K562 (cell line): ENCODE measurements around the gene COL16A1. TPM values are rescaled to one million over a fixed set of nuclear protein-coding genes. Genes with fewer than 3 reads are reported as not detected.

Source experiments
- ATAC-seq: fragments of 200-7000 bp; cut with Tn5 transposase; 3 replicates; pipeline ENCODE4 v1.9.1; 2020; ENCODE audit warnings: moderate library complexity
- BruUV-seq: library from RNA; stranded (reverse); fragments of 400-500 nt; replicated peaks from 2 replicates; lab custom pipeline; 2021; lab: Mats Ljungman, UMichigan
- CTCF ChIA-PET: fragments of 300-600 bp; formaldehyde crosslinking; extraction: SDS; loops from one replicate; lab custom pipeline; 2021; ENCODE audit warnings: low intra/inter-chr PET ratio; lab: Yijun Ruan, JAX
- POLR2A ChIA-PET: fragments of 300-600, 350-650 bp; sonication (Branson Sonifier 250); formaldehyde crosslinking; extraction: SDS; loops from one replicate; lab custom pipeline; 2021; ENCODE audit warnings: antibody characterized with exemption, inconsistent platforms; lab: Yijun Ruan, JAX
- DNase-seq, 4 experiments: peaks; one replicate each; pipeline versions ENCODE4 v3.0.0 to v3.0.0-alpha.2; 2011 to 2018; ENCODE audit warnings: low spot score in 3 of 4, mixed read lengths in 3 of 4; ENCODE audit errors: extremely low read depth in 1 of 4
- FAIRE-seq: peaks from 2 replicates; lab custom pipeline; 2011; peaks lifted over from hg19 to GRCh38; lab: Jason Lieb, UNC
- H2AFZ ChIP-seq: 2 replicates; pipeline ENCODE4 v1.6.0; 2011; ENCODE audit warnings: low read depth, low read length, control low read depth, inconsistent platforms
- H3K27ac ChIP-seq: fragments of 200-600 bp; 3 replicates; pipeline ENCODE4 v1.8.0; 2011; ENCODE audit warnings: low read depth, mild to moderate bottlenecking, control low read depth, inconsistent platforms, low read length, moderate library complexity, mixed read lengths; ENCODE audit errors: extremely low read depth
- H3K27me3 ChIP-seq, 2 experiments: fragments of 300-600 bp in 1 of 2; 2 replicates in 1 of 2; 3 replicates in 1 of 2; pipeline versions ENCODE4 v1.6.0 to v1.8.0; 2011; ENCODE audit warnings: inconsistent platforms in 2 of 2, low read length in 2 of 2, mild to moderate bottlenecking in 1 of 2, mixed read lengths in 1 of 2, moderate library complexity in 1 of 2; ENCODE audit not compliant: control insufficient read depth in 2 of 2, insufficient read depth in 2 of 2
- H3K36me3 ChIP-seq: fragments of 300-600 bp; 3 replicates; pipeline ENCODE4 v1.8.0; 2011; ENCODE audit warnings: mild to moderate bottlenecking, low read length, inconsistent platforms; ENCODE audit not compliant: control insufficient read depth, insufficient read depth
- H3K4me1 ChIP-seq, 2 experiments: fragments of 200-600 bp in 1 of 2; replicated peaks in 1 of 2; 2 replicates in 1 of 2; 3 replicates in 1 of 2; pipeline versions ENCODE4 v1.5.1 to v1.8.0; 2011; ENCODE audit warnings: inconsistent platforms in 2 of 2, low read length in 2 of 2, mild to moderate bottlenecking in 1 of 2, mixed read lengths in 1 of 2, moderate library complexity in 1 of 2; ENCODE audit not compliant: control insufficient read depth in 2 of 2, insufficient read depth in 2 of 2
- H3K4me2 ChIP-seq: 2 replicates; pipeline ENCODE4 v1.6.1; 2011; ENCODE audit warnings: low read length, control low read depth, inconsistent platforms, mixed read lengths; ENCODE audit not compliant: insufficient read depth
- H3K4me3 ChIP-seq: fragments of 200-600 bp; sonication (generic), shearing (Covaris generic); 2 replicates; pipeline ENCODE4 v1.5.1; 2016; ENCODE audit warnings: control low read depth, inconsistent platforms
- H3K79me2 ChIP-seq: fragments of 200-600 bp; 3 replicates; pipeline ENCODE4 v1.8.0; 2011; ENCODE audit warnings: low read length, inconsistent platforms; ENCODE audit not compliant: control insufficient read depth, insufficient read depth
- H3K9ac ChIP-seq, 2 experiments: 2 replicates each; pipeline versions ENCODE4 v1.6.0 to v1.6.1; 2011; ENCODE audit warnings: low read depth in 2 of 2, low read length in 2 of 2, control low read depth in 1 of 2, inconsistent platforms in 1 of 2, mild to moderate bottlenecking in 1 of 2, mixed read lengths in 1 of 2; ENCODE audit not compliant: insufficient read depth in 1 of 2
- H3K9me1 ChIP-seq: one replicate; pipeline ENCODE4 v1.6.0; 2011; ENCODE audit warnings: inconsistent platforms, mild to moderate bottlenecking, low read length, moderate library complexity; ENCODE audit not compliant: control insufficient read depth, insufficient read depth
- H3K9me3 ChIP-seq: replicated peaks from 2 replicates; pipeline ENCODE4 v1.5.1; 2011; ENCODE audit warnings: low read depth, low read length, inconsistent platforms; ENCODE audit not compliant: control insufficient read depth, insufficient read depth
- H4K20me1 ChIP-seq: replicated peaks from 2 replicates; pipeline ENCODE4 v1.6.1; 2011; ENCODE audit warnings: low read length, inconsistent platforms, mixed read lengths; ENCODE audit not compliant: control insufficient read depth, insufficient read depth
- EP300 ChIP-seq: IDR thresholded peaks from 2 replicates; pipeline ENCODE4 v1.6.1; 2012; ENCODE audit warnings: low read length, improper control_type of control experiment
- MIER1 ChIP-seq: fragments of 450-650 bp; IDR thresholded peaks from 2 replicates; pipeline ENCODE4 v1.6.1; 2016; ENCODE audit warnings: antibody characterized with exemption, mild to moderate bottlenecking, low read depth
- STAG1 ChIP-seq: sonication (generic); formaldehyde crosslinking; IDR thresholded peaks from 2 replicates; pipeline ENCODE4 v1.5.0; 2020; ENCODE audit warnings: missing genetic modification reagents, borderline replicate concordance
- WGBS: fragments of 100-300 bp; shearing (Covaris generic); methylation state at CpG from one replicate; pipeline ENCODE4 v1.1.6; 2016; ENCODE audit warnings: low coverage, mixed read lengths; ENCODE audit not compliant: insufficient coverage; ENCODE audit errors: missing lambda C conversion rate; 5-methylcytosine and 5-hydroxymethylcytosine counted together
- in situ Hi-C: fragments of 300-500 bp; cut with MboI; formaldehyde crosslinking; loops from 4 replicates; pipeline ENCODE4 v1.15.0; 2018; ENCODE audit warnings: inconsistent platforms, mixed read lengths
- intact Hi-C: fragments of 100-400 bp; cut with micrococcal nuclease; formaldehyde crosslinking; loops from 2 replicates; pipeline ENCODE4 v1.14.2; 2022
- polyA plus RNA-seq, 8 experiments: library from polyadenylated mRNA; depleted of rRNA in 4 of 8; stranded (reverse) in 5 of 8; unstranded in 3 of 8; fragments of >200 nt; fragmentation: Nextera tagmentation in 2 of 8; fragmentation: Illumina TruSeq in 1 of 8; extraction: Ambion mirVana in 2 of 8; extraction: Trizol in 1 of 8; gene quantifications; 2 replicates each; pipeline versions ENCODE4 v1.2.1 to v1.2.3, GENCODE V29; 2011 to 2014; ENCODE audit warnings: inconsistent platforms in 1 of 8, missing spikeins in 1 of 8
- total RNA-seq, 7 experiments: library from RNA; depleted of rRNA in 6 of 7; stranded (reverse); fragments of >200 nt in 6 of 7; fragmentation: Illumina TruSeq in 2 of 7; extraction: Trizol in 2 of 7; gene quantifications; 2 replicates each; pipeline versions ENCODE4 v1.2.1 to v1.2.3, GENCODE V29; 2011 to 2021; ENCODE audit warnings: low replicate concordance in 1 of 7

The COL16A1 gene
- total and polyA plus RNA-seq, 9 of the 15 experiments (the other 6 are each of a cell fraction or from before 2014, with no cell fraction given), result 0.11 to 0.60 (median 0.11) TPM; not detected in 6

GRCh38 chr1:31689379-31689778, 14.4 kb downstream of the COL16A1 start:
- peaks cover 0 to 6% of the 10 kb centered on the region in 2 experiments; a peak in 1 of 5 replicates for H3K4me1 ChIP-seq
- peaks cover 41% of the 10 kb centered on the region; the same call in 1 of the 2 replicates for H4K20me1 ChIP-seq
- CTCF ChIA-PET, result no interaction called here
- WGBS, result 0% methylated on average over 2 of the region's 2 CpGs
- H3K79me2 ChIP-seq, result no peaks in the 10 kb centered on the region
- H3K4me2 ChIP-seq, result no peak overlapping the region
- POLR2A ChIA-PET, result interaction anchor here (0.6 kb wide), 1 partner anchor 103 kb away, joined by 3 read pairs; no protein-coding TSS in a partner anchor
- FAIRE-seq (no peak), DNase-seq (no peak), ATAC-seq (no peak)
- H3K4me3 ChIP-seq, result no peak overlapping the region
- BruUV-seq, result no TSS peak
- peaks cover 31 to 69% of the 10 kb centered on the region in 2 experiments; a peak in 4 of 5 replicates for H3K27me3 ChIP-seq
- in situ Hi-C loops (no loop called here), intact Hi-C loops (no loop called here)
- H3K36me3 ChIP-seq, result no peaks in the 10 kb centered on the region
- TF ChIP-seq MIER1 (no peak), EP300 (no peak)
- no peak overlapping the region for H2AFZ ChIP-seq
- H3K9me3 ChIP-seq, result no peaks in the 10 kb centered on the region
- no peaks in the 10 kb centered on the region for H3K9me1 ChIP-seq
- no peak overlapping the region for H3K27ac ChIP-seq
- H3K9ac ChIP-seq, result no peak overlapping the region

GRCh38 chr1:31688233-31688918, 15.4 kb downstream of the COL16A1 start:
- no peak overlapping the region for H3K9ac ChIP-seq

More at GRCh38 chr1:31688233-31688918, 15.4 kb downstream of the COL16A1 start:
- H3K36me3 ChIP-seq, result no peaks in the 10 kb centered on the region
- WGBS, result under 1% methylated on average over 7 of the region's 8 CpGs
- in situ Hi-C loops, result no loop called here
- H3K27ac ChIP-seq, result no peak overlapping the region
- DNase-seq (no peak), ATAC-seq (no peak), FAIRE-seq (no peak)
- H3K79me2 ChIP-seq, result no peaks in the 10 kb centered on the region
- ChIA-PET CTCF (no interaction called here), POLR2A (interaction anchor here (0.6 to 1.3 kb wide), 4 partner anchors 10 to 141 kb away, joined by 3 to 5 read pairs (median 4); partner anchors contain the start of gene COL16A1)
- TF ChIP-seq STAG1 (CRISPR knock-in tag), result no peak
- intact Hi-C loops, result no loop called here
- no peak overlapping the region for H2AFZ ChIP-seq
- peaks cover 33% of the 10 kb centered on the region for H4K20me1 ChIP-seq
- H3K9me1 ChIP-seq, result no peaks in the 10 kb centered on the region
- BruUV-seq, result no TSS peak
- no peak overlapping the region for H3K4me3 ChIP-seq
- H3K4me1 ChIP-seq, result peaks cover 0 to 11% of the 10 kb centered on the region in 2 experiments; a peak in 1 of 5 replicates
- H3K4me2 ChIP-seq, result no peak overlapping the region
- H3K9me3 ChIP-seq, result no peaks in the 10 kb centered on the region
- peaks cover 36 to 79% of the 10 kb centered on the region in 2 experiments for H3K27me3 ChIP-seq
